SIG-M5 treated with dmso at 0.1 percent for 504 hours (cell line): ENCODE results near the gene TAF5L.
"Not testable (repeated sequence)": the region's sequence is repeated elsewhere in the genome, so short reads cannot be mapped to it uniquely, and the experiment has no call there.

Experiments used
- DNase-seq: peaks from one replicate; lab custom pipeline; 2025; ENCODE audit not compliant: unreplicated experiment; lab: John Stamatoyannopoulos, UW

The TAF5L gene

DNA sequence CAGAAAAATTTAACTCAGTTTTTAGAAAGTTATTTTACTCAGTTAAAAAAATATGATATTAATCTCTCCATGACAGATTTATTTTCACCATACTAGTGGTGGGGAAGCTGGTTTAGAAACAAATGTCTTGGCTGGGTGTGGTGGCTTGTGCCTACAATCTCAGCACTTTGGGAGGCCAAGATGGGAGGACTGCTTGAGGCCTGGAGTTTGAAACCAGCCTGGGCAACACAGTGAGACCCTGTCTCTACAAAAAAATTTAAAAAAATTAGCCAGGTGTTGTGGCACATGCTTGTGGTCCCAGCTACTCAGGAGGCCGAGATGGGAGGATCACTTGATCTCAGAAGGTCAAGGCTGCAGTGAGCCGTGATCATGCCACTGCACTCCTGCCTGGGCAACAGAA is 17.3 kb downstream of the TAF5L start:
- DNase-seq: no peak

DNA sequence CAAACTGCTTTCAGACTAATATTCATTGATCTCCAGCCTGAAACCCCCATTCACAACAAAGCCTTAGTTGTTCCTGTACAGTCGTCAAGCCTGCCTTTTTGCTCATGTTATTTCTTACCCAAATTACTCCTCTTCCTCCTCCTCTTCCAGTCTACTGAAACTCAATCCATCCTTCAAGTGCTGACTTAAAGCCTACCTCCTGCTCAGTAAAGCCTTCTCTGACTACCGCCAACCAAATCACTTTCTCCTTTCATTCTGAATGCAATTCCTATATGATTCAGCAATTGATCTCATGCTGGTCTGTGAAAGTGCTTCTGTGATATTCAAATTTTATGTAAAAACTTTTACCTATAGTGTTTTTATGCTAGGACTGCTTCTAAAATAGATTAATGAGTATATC is 18.6 kb downstream of the TAF5L start:
- DNase-seq: no peak

DNA sequence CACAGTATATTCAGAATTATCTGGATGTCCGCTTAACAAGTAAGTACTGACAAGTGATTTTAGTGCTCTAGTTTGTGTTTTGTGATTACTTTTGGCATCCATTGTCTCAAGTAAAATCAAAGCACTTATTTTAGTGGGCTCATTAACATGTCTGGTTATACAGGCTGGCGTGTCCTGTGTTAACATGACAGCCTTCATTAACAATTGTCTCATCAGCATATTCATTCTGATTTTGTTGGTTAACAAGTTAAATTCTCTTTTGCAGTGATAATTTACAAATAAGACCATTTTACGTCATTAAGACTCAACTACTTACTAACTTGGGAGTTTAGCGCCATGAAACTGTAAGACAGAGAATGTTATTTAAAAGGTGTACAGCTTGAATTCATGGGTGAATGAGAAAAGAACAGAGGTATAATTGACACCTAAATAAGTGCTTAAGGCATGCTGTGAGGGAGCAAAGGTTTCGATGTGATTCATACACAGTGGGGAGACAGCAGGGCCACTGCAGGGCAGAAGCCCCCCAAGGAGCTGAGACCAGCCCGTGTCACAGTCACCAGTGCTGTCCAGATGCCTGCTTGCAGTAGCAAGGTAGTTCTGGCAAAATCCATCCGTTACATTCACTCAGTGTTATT is 22.4 kb downstream of the TAF5L start:
- no peak for DNase-seq

DNA sequence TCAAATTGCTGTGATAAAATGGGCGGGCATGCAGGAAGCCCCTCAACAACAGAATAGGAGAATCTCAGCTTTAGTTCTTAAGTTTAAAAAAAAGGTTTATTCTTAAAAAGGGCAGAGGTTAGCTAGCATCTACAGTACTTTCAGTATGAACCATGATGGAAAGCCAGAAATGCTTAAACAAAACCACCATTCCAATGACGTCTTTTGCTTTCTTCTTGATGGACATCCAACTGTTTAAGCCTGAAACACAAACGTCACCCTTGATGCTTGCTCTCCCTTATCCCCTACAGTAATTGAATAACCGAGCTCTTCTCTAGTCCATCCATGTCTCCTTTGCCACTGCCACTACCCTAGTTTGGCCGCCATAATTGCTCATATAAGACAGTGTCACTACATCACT is 25.7 kb downstream of the TAF5L start:
- DNase-seq: no peak

DNA sequence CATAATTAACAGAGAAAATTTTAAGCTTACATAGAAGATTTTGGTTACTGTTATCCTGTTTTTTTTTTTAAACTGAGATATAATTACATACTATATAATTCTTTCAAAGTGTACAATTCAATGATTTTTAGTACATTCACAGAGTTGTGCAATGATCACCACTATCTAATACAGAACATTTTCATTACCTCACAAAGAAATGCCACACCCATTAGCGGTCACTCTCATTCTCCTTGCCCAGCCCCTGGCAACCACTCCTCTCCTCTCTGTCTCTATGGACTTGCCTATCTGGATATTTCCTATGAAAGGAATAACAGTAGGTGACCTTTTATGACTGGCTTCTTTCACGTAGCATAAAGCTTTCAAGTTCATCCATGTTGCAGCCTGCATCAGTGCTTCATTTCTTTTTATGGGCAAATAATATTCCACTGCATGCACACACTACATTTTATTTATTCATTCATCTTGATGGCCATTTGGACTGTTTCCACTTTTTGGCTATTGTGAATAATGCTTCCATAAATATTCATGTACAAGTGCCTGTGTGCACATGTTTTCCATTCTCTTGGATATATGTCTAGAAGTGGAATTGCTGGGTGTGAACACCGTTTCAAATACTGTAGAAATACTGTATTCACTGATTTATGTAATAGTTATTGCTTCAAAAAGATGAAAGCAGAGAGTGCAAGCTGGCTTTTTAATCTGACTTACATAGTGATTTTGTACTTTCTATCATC is 26.5 kb downstream of the TAF5L start:
- no peak for DNase-seq

DNA sequence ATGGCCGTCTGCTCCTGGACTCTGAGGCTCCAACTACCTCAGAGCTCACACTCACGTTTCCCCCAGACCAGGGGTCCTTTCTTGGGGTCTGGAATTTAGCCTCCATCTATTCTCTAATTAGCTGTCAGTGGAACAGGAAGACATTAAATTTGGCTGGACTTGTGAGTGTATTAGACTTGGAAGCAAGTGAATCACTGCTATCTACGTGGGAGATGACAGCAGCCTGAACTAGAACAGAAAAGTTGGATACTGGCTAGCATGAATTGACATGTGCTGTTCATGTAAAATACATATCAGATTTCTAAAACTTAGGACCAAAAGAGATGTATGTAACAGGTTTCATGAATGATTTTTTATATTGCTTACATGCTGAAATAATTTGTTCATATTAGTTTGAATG is 28.0 kb downstream of the TAF5L start:
- DNase-seq: no peak

DNA sequence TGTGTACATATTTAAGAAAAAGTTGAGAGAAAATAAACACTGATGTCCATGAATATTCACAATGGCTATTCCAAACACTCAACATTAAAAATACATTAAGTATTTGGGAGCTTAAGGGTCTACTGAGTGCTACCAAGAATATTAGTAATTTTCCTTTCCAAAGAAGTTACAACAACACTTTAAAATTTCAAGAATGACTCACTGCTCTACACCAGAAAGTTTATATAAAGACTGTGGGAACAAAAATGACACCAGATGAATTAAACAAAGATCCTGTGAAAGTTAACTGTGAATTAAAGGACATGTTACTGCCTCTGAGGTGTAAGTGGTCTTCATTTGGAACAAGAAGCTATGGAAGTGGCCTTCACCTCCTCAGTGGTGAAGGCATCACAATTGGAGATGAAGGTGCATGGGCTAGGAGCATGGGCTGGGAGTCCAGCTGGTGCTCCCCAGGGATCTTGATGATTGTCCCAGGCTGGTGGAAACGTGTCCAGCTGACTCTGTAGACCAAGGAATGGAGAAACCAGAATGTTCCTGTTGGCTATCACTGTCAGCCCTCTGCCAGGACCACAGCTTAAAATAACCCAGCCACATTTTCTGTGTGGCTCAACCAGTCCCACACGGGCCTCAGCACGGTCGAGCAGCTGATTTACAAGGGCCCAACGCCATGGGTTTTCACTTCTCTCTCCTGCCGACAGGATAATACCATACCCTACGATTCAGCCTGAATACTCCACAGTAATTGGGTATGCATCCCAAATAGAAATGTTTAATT is 28.8 kb downstream of the TAF5L start:
- peak; percentile 40 for DNase-seq

DNA sequence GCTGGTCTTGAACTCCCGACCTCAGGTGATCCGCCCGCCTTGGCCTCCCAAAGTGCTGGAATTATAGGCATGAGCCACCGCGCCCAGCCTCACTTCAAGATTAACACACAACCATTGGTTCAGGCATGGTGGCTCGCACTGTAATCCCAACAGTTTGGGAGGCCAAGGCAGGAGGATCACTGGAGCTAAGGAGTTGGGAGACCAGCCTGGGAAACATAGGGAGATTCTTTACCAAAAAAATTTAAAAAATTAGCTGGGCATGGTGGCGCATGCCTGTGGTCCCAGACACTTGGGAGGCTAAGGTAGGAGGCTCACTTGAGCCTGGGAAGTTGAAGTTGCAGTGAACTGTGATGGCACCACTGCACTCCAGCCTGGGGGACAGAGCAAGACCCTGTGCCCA is 30.0 kb downstream of the TAF5L start:
- DNase-seq: not testable (repeated sequence)

DNA sequence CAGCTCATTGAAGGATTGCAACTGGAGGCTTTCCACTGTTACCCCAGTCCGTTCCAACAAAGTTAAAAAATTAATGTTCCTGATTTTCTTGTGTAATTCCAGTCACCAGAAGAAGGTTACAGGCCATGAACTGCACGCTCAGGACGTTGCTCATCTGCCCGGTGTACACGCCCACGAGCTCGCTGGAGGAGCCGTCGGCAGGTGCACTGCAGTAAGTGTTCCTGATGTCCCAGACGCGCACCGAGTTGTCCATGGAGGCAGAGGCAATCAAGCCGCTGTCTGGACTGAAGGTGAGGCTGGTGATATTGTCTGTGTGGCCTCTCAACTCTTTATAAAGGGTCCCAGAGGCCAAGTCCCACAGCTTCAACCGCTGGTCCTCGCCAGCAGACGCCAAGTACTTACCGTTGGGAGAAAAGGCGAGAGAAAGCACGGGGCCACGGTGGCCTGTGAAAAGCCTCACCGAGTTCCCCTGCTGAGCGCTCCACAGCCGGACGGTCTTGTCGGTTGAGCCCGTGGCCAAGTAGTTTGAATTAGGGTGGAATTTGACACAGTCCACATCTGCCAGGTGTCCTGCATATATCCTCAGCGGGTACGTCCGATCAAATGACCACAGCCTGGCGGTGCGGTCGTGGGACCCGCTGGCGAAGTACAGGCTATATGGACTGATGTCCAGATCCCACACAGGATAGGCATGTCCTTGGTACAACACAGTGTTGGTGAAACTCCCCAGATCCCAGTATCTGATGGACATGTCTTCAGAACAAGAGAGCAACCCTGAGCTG is 31.5 kb downstream of the TAF5L start:
- no peak for DNase-seq

DNA sequence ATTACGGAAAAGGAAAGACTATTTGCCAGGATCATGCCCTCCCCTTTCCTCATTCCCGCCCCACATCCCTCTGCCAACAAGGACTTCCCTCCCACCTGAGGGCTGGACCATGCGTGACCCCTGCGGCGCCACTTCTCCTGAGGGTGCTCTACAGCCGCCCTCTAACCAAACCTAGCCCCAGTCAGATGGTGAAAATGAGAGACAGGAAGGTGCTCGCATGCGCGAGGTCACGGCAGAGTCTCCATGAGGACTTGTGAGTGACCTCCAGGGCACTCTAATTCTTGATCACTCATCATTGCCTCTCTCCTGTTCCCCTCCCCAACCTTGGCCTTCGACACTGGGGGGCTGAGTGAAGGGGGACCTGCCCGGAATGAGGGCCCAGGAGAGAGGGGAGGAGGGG is 32.1 kb downstream of the TAF5L start:
- DNase-seq: no peak

DNA sequence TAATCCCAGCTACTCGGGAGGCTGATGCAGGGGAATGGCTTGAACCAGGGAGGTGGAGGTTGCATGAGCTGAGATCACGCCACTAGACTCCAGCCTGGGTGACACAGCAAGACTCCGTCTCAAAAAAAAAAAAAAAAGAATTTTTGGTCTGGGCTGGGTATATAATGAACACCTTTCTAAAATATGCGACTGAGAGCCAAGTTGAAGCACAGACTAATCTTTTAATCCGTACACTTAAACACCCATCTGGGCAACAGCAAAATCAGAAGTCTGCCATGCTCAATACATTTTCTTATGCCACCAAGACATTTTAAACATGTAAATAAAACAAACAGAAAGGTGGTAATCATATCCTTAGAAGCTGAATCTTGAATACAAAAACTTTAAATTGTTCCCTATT is 35.8 kb downstream of the TAF5L start:
- DNase-seq: no peak

DNA sequence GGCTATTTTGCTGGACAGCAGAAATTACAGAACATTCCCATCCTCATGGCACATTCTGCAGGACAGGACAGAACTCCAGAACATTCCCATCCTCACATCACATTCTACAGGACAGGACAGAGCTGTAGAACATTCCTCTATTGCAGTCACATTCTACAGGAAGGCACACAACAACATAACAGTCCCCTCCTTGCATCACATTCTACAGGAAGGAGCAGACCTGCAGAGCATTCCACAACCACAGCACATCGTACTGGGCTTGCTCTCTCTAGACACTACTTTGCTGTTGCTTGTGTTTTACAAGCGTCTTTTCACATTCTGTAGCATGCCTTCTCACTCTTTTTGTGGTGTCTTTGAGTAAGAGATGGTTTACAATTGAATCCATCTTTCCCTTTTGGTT is 40.6 kb downstream of the TAF5L start:
- no peak for DNase-seq

DNA sequence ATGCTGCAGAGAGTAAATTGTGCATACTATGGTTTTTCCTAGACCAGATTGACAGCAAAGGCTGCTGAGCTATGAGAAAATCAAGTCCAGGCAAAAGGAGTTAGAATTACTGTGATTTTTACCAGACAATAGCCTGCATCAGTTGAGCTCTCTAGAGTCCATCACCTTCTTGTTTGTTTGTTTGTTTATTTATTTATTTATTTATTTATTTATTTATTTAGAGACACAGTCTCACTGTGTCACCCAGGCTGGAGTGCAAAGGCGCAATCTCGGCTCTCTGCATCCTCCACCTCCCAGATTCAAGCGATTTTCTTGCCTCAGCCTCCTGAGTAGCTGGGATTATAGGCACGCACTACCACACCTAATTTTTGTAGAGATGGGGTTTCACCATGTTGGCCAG is 43.2 kb downstream of the TAF5L start:
- DNase-seq: no peak

DNA sequence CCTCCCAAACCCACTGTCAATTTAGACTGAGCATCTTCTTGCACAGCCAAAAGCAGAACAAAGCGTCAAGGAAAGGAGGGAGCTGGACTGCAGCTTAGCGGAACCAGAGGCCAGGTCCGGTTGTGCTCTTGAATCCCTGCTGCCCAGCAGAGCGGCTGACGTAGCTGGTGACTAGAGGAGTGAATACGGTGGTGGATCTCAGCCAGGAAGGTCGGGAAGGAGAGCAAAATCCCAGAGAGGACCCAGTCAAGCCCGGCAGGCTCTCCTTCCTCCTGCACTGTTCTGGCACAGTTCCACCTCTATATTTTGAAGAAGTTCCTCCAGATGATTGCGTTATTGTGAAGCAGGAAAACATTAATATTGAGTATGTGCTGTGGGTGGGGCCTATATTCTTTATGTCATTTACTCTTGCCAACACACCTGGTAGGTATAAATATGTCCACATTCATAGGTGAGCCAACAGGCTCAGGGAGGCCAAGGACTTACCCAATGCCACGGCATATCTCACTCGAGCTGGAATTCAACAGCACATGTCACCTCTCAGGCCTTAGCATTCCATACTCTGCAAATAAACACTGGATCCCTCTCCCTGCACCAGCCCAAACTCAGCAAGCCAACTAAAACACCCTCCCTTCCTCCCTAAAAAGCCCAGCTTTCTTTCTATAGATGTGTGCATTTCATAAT is 43.8 kb downstream of the TAF5L start:
- DNase-seq: peak; percentile 53

DNA sequence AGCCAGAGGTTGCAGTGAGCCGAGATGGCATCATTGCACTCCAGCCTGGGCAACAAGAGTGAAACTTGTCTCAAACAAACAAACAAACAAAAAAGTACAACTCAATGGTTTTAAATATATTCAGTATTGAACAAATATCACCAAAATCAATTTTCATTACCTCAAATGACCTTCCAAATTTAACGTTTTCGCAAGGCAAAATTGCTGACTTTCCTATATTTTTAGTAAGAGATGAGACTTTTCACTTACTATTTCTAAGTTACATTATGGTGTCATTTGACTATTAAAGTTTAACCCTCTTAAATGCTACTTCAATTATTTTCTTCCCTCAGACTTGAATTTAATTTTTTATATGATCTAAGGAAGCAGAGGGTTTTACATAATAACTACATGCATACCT is 44.4 kb downstream of the TAF5L start:
- DNase-seq: no peak

DNA sequence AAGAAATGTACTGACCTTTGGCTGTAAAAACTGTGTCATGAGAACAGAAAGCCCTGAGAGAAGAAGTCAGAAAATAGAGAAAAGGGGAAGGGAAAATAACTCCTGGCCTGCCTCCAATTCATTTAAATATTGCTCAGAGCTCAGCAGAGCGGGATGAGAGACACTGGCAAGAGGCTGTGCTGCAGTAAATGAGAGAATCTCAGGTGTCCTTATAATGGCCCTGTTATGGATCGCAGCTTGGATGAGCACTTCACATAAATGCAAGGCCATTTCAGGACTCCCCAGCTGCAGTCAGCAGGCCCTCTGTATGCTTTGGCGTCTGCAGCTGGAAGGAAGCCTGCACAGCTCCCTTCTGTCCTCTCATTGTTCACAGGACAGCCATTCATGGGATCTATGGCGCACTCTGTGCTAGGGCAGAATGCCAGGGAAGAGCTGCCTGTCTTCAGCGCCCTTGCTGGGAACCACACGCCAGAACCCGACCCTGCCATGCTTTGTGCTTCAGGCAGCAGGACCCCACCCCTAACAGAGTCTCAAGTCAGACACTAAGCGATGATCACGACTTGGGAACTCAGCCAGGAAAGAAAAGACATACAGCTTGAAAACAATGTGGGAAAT is 46.8 kb downstream of the TAF5L start:
- peak; percentile 85 for DNase-seq

DNA sequence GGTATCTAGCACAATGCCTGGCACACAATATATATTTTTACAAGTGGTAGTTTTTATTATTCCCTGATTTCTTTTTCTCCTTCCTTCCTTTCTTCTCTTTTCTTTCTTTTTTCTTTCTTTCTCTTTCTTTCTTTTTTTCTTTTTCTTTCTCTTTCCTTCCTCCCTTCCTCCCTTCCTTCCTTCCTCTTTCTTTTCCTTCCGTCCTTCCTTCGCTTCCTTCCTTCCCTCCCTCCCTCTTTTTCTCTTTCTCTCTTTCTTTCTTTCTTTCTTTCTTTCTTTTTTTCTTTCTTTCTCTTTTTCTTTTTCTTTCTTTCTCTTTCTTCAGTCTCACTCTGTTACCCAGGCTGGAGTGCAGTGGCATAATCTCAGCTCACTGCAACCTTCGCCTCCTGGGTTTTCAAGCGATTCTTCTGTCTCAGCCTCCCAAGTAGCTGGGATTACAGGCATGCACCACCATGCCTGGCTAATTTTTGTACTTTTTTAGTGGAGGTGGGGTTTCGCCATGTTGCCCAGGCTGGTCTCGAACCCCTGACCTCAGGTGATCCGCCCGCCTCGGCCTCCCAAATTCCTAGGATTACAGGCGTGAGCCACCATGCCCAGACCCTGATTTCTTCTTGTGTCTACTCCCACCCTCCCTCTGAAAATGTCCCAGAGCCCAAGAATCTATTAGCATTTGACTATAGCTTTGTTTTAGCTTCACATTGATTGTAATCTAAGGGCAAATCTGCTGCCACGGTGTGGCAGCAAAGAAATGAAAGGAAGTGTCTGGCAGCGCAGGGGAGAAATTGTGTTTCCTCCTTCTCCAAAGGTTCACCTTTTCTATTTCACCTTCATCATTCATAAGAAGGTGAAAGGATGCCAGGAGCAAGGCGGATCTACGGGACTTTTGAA is 47.5 kb downstream of the TAF5L start:
- DNase-seq: no peak

DNA sequence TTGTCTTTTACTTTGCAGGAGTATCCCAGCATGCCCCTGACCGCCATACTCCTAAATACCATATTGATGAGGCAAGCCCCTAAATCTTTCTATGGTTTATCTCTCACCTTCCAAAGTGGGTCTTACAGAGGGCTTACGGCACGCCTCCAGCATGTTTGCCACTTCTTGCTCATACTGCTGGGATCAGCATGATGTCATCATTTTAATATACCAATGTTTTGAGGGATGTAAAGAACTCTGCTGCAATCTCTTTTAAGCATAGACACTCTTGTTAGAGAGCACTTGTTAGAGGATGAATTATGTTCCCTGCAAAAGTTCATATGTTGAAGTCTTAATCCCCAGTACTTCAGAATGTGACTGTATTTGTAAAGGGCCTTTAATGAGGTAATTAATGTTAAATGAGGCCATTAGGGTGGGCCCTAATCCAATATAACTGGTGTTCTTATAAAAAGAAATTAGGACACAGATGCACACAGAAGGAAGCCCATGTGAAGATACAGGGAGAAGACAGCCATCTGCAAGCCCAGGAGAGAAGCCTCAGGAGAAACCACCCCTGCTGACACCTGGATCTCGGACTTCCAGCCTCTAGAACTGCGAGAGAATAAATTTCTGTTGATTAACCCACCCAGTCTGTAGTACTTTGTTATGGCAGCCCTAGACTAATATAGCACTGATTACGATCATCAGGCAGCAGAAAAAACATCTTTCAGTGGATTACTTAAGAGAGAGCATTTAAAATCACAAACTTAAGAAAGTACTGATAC is 51.1 kb downstream of the TAF5L start:
- no peak for DNase-seq

DNA sequence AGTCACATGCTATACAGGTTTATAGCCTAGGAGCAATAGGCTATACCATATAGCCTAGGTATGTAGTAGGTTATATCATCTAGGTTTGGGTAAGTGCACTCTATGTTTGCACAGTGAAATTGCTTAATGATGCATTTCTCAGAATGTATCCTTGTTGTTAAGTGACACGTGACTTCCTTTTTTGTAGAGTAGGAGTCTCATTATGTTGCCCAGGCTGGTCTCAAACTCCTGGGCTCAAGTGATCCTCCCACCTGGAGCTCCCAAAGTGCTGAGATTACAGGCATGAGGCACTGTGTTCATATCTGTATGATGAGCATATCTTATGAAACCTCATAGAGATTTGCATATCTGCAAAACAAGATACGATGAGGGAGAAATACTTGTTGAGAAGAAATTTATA is 53.6 kb downstream of the TAF5L start:
- peak; percentile 41 for DNase-seq
